Thoracic aorta (tissue), 2 donors: ENCODE results near the gene TRPC5OS. TPM values are rescaled to one million over a fixed set of nuclear protein-coding genes. Genes with fewer than 3 reads are reported as not detected.

Experiments used
- ATAC-seq: fragments of 150-250 bp; one replicate; pipeline ENCODE4 v1.8.0; 2017; ENCODE audit warnings: low read depth; ENCODE audit not compliant: insufficient number of reproducible peaks, low FRiP score
- DNase-seq: peaks from one replicate; pipeline ENCODE4 v3.0.0-alpha.2; 2020; ENCODE audit warnings: low spot score
- H3K27ac ChIP-seq, 2 donors: fragments of 200-600 bp; sonication (generic); 1 replicate in 1 of 2; 2 replicates in 1 of 2; pipeline ENCODE4 v1.5.1; 2016; ENCODE audit warnings: mild to moderate bottlenecking in 2 of 2, moderate library complexity in 2 of 2
- H3K27me3 ChIP-seq: fragments of 200-600 bp; sonication (generic); replicated peaks from 2 replicates; pipeline ENCODE4 v1.6.0; 2016; ENCODE audit warnings: mild to moderate bottlenecking; ENCODE audit not compliant: insufficient read depth
- H3K36me3 ChIP-seq: fragments of 200-600 bp; sonication (generic); one replicate; pipeline ENCODE4 v1.5.1; 2016
- H3K4me1 ChIP-seq, 2 donors: fragments of 200-600 bp; sonication (generic); 1 replicate in 1 of 2; 2 replicates in 1 of 2; pipeline versions ENCODE4 v1.5.1 to v1.6.0; 2016; ENCODE audit warnings: low read depth in 2 of 2, mild to moderate bottlenecking in 1 of 2; ENCODE audit not compliant: control insufficient read depth in 1 of 2
- H3K4me3 ChIP-seq: fragments of 200-600 bp; sonication (generic); 2 replicates; pipeline ENCODE4 v1.5.1; 2016; ENCODE audit warnings: mild to moderate bottlenecking
- H3K9me3 ChIP-seq: fragments of 200-600 bp; sonication (generic); 2 replicates; pipeline ENCODE4 v1.5.1; 2016
- CTCF ChIP-seq: fragments of 200-600 bp; sonication (generic); IDR thresholded peaks from one replicate; pipeline ENCODE4 v1.5.1; 2019; ENCODE audit warnings: antibody characterized with exemption
- total RNA-seq, 2 donors: library from RNA; depleted of rRNA; stranded (reverse); fragments of >200 nt; gene quantifications; one replicate each; pipeline versions ENCODE4 v1.1.0 to v1.2.3, GENCODE V29; 2016

Gene TRPC5OS
- total RNA-seq, 2 donors from 2014 or later = not detected

GRCh38 chrX:111876646-111877045 is 665 bp downstream of the TRPC5OS start:
- H3K9me3 ChIP-seq = no peaks in the 10 kb centered on the region
- no peak for ATAC-seq
- no peak for TF ChIP-seq CTCF

GRCh38 chrX:111877681-111878080 is 1.7 kb downstream of the TRPC5OS start:
- no peak overlapping the region for H3K4me3 ChIP-seq
- no peaks in the 10 kb centered on the region for H3K27me3 ChIP-seq
- DNase-seq (no peak), ATAC-seq (no peak)
- no peak for TF ChIP-seq CTCF
- no peaks in the 10 kb centered on the region for H3K4me1 ChIP-seq
- no peak overlapping the region for H3K27ac ChIP-seq
- H3K36me3 ChIP-seq = no peaks in the 10 kb centered on the region
- H3K9me3 ChIP-seq = no peaks in the 10 kb centered on the region

More at GRCh38 chrX:111876646-111877045, 665 bp downstream of the TRPC5OS start:
- Histone ChIP-seq H3K4me3 (no peak overlapping the region), H3K27ac (no peak overlapping the region), H3K36me3 (no peaks in the 10 kb centered on the region), H3K27me3 (no peaks in the 10 kb centered on the region), H3K4me1 (no peaks in the 10 kb centered on the region)
- no peak for DNase-seq

GRCh38 chrX:111880735-111881134 is 4.8 kb downstream of the TRPC5OS start:
- no peaks in the 10 kb centered on the region for H3K36me3 ChIP-seq
- TF ChIP-seq CTCF = no peak
- H3K4me3 ChIP-seq = no peak overlapping the region
- no peaks in the 10 kb centered on the region for H3K9me3 ChIP-seq
- no peak overlapping the region for H3K27ac ChIP-seq
- DNase-seq (no peak), ATAC-seq (no peak)
- no peaks in the 10 kb centered on the region for H3K27me3 ChIP-seq
- no peaks in the 10 kb centered on the region for H3K4me1 ChIP-seq

GRCh38 chrX:111881715-111882114 is 5.7 kb downstream of the TRPC5OS start:
- no peaks in the 10 kb centered on the region for H3K4me1 ChIP-seq
- DNase-seq (no peak), ATAC-seq (no peak)
- H3K9me3 ChIP-seq = no peaks in the 10 kb centered on the region
- no peak for TF ChIP-seq CTCF
- H3K36me3 ChIP-seq = no peaks in the 10 kb centered on the region
- H3K4me3 ChIP-seq = no peak overlapping the region
- no peak overlapping the region for H3K27ac ChIP-seq
- H3K27me3 ChIP-seq = no peaks in the 10 kb centered on the region

- Histone ChIP-seq H3K9me3 (no peaks in the 10 kb centered on the region), H3K4me3 (no peak overlapping the region), H3K27ac (no peak overlapping the region), H3K4me1 (no peaks in the 10 kb centered on the region), H3K36me3 (no peaks in the 10 kb centered on the region), H3K27me3 (no peaks in the 10 kb centered on the region)
- ATAC-seq (no peak), DNase-seq (no peak)
- TF ChIP-seq CTCF = no peak
Observed at GRCh38 chrX:111886678-111887077, 10.7 kb downstream of the TRPC5OS start.
